Activated CD4-positive, CD25-positive, alpha-beta regulatory T cell (primary cell): ENCODE measurements around the gene MRPL4.
"Not testable (repeated sequence)": the region's sequence is repeated elsewhere in the genome, so short reads cannot be mapped to it uniquely, and the experiment has no call there.

Experiments
- DNase-seq, 4 experiments: peaks; one replicate each; lab custom pipeline; 2025; lab: John Stamatoyannopoulos, UW

MRPL4 gene

DNA sequence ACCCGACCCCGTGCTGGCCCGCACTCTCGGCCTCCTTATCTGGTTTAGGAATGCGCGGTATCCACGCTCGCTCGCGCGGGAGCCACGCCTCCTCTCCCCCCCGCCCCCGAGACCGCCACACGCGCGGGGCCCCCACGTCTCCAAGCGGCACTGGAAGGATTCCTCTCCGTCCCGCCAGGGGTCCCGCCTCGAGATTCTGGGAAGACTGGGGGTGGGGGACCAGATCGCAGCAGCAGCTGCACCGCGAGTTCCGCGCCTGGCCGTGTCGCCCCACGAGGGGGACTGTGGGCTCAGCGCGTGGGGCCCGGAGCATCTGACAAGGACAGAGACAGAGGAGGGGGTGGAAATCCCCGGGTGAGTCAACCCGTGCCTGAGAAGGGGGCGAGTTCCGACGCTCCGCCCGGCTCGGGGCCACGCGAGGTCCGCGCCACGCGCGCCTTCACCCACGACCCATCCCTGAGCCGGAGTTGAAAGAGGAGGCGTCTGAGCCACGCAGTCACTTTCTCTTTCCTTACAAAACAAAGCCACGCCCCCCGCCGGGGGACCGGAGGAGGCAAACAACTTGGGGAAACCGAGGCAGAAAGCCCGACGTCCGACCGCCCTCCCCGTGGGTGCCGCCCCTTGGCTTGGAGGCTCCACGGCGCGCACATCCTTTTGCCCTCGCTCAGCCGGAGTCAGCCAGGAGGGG, 21.7 kb upstream of the MRPL4 start:
- DNase-seq = peak; percentile 13 to 43 (median 37)

DNA sequence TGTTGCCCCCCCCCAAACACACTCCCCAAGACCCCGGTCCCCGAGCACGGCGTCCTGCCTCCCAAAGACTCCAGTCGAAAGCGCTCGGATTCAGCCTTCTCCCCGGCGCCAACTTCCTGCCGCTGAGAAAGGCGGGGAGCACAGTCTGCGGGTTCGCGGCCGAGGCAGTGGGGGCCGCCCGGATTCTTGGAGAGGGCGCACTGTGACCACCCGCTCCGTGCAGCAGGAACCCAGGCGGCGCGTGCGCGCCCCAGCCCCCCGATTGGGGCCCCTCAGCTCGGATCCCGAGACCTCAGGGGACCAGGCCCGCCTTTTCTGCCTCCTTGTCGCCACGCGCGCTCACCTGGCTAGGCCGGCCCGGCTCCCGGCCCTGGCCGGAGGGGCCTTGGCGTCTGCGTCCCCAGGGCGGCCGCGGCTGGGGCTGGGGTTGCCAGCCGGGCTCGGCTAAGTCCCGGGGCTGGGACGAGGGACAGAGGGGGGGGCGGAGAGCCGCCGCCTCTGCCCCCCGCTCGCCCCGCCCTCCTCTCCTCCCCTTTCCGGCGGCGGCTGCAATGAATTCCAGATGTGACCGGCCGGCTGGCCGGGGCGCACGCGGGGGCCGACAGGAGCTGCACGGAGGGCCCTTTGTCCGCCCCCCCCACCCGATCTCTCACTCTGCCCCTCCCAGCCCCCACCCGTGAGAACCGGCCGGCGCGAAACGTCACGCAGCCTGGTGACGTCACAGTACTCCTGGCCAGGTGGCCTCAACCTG, 21.0 kb upstream of the MRPL4 start, which contains the start of gene S1PR2:
Gene S1PR2, minus strand, starts transcription at position 471 of the 751 bp plus-strand sequence. CDS start 6,426 bp downstream, outside the sequence.
- DNase-seq = peak; percentile 33 to 49 (median 40)

DNA sequence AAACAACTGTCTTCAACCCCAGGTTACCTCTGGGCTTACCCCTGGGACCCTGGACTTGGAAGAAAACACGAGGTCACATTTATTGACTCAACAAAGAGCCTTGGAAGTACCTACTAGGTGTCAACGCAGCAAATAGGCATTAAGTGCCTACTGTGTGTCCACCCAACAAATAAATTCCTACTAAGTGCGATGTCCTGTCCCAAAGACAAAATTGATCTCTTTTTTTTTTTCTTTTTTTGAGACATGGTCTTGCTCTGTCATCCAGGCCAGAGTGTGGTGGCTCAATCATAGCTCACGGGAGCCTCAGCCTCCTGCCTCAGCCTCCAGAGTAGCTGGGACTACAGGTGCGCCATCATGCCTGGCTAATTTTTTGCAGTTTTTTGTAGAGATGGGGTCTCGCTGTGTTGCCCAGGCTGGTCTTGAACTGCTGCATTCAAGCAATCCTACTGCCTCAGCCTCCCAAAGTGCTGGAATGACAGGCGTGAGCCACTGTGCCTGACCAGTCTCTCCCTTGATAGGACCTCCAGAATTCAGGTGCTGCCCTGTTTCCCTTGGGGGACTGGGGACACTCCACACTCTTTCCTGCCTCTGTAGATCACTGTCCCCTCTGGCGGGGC, 20.3 kb upstream of the MRPL4 start:
- no peak for DNase-seq

DNA sequence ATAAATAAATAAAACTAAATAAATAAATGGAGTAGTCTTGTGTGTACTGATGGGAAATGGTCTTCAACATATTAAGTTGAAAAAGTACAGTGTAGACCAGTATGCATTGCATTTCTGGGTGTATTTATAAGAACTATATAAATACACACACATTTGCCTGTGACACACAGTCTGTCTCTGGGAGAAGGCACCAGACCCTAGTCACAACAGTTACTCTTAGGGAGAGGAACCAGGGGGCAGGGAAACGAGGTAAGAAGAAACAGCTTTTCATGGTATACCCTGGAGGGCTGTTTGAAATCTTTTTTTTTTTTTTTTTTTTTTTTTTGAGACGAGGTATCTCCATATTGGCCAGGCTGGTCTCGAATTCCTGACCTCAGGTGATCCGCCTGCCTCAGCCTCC, 18.1 kb upstream of the MRPL4 start:
- no peak for DNase-seq

DNA sequence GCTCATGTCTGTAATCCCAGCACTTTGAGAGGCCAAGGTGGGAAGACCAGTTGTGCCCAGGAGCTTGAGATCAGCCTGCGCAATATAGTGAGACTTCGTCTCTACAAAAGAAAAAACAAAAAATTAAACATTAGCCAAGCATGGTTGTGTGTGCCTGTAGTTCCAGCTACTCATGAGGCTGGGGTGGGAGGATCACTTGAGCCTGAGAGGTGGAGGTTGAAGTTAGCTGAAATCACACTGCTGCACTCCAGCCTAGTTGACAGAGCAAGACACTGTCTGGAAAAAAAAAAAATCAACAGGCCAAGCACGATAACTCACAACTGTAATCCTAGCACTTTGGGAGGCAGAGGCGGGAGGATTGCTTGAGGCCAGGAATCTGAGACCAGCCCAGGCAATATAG, 17.0 kb upstream of the MRPL4 start:
- DNase-seq = no peak

DNA sequence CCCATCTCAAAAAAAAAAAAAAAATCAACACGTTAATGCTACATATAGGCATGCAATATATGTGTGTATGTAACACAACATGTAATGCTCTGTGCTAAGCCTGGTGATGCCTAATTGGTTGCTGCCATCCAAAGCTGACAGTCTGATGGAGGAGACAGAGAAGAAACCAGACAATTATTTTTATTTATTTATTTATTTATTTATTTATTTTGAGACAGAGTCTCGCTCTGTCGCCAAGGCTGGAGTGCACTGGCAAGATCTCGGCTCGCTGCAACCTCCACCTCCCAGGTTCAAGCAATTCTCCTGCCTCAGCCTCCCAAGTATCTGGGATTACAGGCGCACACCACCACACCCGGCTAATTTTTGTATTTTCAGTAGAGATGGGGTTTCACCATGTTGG, 16.6 kb upstream of the MRPL4 start:
- DNase-seq = not testable (repeated sequence)

DNA sequence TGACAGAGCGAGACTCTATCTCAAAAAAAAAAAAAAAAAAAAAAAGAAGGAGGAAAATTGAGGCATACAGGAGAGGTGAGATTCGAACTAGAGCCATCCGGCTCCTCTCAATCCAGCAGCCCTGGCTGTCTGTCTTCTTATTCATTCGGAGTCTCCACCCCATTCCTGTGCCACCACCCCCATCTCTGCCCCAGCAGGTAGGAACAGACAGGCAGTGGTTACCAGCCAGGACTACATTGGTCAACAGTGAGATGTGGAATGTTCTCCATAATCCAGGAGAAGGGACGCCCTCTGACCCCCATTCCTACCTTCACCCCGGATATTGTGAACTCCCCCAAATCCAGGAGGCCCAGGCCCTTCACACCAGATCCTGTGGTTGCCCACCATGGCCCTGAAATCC, 14.3 kb upstream of the MRPL4 start:
- no peak for DNase-seq

DNA sequence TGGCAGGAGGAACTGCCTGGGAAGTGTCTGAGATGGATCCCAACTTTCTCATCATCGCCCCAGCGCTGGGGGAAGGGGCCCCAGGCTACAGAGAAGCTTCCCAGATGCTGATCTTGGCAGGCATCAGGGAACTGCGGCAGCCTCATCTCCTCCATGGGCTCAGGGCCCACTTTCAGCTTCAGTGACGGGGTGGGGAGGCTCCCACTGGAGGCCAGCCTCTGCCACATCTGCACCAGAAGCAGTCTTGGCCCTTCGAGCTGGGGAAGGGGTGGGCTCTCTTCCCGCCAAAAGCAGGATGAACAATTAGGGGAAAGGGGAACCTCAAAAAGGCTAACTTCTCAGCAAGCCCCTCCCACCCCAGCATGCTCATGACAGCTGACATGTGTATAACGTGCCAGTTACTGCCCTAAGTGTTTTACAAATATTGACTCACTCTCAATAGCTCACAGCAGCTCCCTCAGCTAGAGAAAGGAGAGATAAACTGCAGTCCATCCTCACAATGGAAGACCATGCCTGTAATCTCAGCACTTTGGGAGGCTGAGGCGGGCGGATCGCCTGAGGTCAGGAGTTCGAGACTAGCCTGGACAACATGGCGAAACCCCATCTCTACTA, 13.7 kb upstream of the MRPL4 start:
- DNase-seq = no peak

DNA sequence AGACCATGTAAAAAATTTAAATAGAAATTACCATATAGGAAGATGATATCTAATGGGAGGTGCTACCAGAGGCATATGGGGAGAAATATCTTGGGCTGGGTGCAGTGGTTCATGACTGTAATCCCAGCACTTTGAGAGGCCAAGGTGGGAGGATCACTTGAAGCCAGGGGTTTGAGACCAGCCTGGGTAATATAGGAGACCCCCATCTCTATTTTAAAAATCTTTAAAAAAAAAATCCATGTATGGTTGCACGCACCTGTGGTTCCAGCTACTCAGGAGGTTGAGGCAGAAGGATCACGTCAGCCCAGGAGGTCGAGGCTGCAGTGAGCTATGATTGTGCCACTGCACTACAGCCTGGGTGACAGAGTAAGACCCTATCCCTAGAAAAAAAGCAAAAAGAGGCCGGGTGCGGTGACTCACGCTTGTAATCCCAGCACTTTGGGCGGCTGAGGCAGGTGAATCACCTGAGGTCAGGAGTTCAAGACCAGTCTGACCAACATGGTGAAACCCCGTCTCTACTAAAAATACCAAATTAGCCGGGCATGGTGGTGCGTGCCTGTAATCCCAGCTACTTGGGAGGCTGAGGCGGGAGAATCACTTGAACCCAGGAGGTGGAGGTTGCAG, 10.1 kb upstream of the MRPL4 start:
- DNase-seq = not testable (repeated sequence)

DNA sequence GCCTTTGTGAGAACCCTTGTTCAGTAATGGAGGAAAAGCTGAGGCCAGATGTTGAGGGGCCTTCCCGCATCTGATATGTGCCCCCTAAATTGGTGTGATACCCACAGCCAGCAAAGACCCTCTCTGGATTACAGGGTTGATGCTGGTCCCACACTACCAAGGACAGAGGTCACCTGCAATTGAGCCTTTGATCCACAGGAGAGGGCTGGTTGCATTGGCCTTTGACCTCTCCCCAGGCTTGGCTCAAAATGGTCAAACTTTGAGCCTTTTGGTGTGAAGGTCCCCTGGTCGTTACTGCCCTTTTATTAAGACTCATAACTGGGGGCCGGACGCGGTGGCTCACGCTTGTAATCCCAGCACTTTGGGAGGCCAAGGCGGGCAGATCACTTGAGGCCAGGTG, 8.4 kb upstream of the MRPL4 start:
- DNase-seq = no peak

DNA sequence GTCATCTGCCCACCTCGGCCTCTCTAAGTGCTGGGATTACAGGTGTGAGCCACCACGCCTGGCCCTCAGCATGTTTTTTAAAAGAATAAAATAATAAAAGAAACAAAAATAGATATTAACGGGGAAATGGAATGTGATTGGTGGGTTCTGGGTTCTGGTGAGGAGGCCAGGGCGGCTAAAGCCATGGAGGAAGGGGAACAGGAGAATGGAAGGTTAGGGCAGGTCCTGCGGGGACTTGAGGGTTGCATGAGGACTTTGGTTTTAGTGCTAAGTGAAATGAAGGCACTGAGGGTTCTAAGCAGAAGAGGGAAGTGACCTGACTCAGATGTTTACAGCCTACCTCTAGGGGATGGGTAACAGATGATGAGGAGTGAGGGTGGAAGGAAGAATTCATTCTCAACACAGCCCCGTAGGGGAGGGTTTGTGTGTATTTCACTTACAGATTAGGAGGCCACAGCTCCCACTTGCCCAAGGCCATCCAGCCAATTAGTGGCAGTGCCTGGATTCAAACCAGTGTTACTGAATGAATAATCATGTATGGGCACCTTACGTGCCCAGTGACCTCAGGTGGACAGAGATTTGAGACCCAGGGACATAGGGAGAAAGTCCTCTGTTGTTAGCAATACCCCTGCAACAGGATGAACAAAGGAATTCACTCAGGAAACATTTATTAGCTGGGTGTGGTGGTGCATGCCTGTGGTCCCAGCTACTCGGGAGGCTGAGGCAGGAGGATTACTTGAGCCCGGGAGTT, 6.7 kb upstream of the MRPL4 start:
- no peak for DNase-seq

DNA sequence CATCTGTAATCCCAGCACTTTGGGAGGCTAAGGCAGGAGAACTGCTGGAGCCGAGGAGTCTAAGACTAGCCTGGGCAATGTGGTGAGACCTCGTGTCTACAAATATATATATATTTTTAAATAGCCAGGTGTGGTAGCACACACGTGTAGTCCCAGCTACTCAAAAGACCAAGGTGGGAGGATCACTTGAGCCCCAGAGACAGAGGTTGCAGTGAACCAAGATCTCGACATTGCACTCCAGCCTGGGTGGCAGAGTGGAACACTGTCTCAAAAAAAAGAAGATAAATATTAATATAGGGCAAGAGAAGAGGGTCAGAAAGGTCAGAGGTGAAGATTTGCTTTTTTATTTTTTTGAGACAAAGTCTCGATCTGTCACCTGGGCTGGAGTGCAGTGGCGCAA, 5.5 kb upstream of the MRPL4 start:
- no peak for DNase-seq

DNA sequence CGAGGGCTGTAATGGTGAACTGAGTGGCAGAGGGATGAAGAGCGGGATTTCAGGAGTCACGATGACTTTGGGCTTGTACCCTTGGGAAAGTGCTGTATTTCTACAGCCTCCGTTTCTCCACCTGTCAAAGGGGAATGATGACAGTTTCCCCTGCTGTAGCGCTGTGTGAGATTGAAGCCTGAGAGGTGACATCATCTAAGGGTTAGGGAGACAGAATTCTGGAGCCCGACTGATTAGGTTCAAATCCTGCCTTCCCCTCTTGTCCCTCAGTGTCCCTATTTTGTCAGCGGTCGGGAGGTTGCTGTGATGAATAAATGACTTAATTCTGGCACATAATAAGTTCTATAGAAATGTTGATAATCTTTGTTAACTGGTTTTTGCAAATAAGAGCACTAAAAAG, 693 bp downstream of the MRPL4 start:
- DNase-seq = no peak

DNA sequence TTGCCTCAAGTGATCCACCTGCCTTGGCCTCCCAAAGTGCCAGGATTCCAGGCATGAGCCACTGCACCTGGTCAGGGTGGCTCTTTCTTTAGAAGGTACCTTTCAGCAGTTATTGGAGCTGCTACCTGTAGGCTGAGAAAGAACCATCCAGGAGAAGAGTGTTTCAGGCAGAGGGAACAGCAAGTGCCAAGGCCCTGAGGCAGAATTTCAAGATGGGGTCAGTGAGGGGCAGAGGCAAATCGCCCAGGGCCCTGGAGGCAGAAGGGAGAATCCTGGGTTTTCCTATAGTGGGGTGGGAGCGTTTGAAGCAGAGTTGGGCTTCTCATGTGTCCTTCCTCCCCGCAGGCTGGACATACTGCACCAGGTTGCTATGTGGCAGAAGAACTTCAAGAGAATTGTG, 2.2 kb downstream of the MRPL4 start:
- no peak for DNase-seq

DNA sequence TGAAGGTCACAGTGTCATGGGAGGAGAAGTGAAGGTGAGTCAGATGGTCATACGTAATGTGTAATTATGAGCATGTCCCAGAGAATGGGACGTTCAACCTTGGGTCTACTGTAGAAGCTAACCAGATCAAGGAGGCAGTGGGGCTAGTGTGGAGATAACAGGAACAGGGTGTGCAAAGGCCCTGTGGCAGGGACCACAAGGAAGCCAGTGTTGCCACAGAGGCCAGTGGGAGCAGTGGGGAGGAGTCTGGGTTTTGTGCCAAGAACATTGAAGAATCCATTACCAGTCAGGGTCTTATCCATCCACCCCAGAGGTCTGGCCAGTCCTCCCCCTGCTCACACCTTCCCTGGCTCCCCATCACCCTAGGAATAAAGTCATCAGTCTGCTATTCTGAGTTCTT, 3.3 kb downstream of the MRPL4 start:
- DNase-seq = no peak

DNA sequence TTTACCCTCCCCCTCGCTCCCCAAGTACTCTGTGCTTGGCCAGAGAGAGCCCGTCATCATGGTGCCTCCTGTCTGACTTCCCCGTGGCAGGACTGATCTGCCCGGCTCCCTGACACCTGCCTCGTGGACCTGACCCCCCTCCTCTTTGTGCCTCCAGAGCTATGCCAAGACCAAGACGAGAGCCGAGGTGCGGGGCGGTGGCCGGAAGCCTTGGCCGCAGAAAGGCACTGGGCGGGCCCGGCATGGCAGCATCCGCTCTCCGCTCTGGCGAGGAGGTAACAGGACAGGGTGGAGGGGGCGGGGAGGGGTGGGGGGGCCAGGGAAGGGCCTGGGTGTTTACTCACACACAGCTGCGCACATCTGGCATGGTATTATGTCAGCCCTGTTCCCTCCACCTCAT, 4.5 kb downstream of the MRPL4 start:
- DNase-seq = no peak

DNA sequence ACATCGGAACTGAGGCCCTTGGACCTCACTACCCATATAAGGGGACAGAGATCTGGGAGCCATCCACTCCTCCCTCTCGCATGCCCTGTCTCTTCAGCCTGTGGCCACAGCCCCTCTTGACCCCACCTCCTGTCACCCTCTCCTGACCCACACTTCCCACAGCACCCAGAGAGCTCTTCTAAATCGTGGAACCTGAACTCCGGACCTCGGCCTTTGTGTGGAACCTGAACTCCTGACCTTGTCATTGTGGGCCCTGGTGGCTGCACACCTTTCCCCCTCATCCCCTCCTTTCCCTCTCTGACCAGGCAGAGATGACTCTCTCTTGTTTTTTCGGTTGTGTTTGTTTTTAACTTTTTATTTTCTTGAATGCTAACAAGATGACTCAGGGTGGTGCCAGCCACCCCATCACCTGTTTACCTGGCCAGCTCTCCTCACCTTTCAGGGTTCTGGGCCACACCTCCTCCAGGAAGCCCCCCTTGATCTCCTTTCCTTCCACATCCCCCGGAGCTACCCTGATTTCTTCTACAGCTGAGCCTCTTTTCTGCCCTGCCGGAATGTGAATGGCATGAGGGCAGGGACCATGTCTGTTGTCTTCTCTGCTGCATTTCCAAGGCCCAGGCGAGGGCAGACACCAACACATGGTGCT, 5.1 kb downstream of the MRPL4 start:
- no peak for DNase-seq

DNA sequence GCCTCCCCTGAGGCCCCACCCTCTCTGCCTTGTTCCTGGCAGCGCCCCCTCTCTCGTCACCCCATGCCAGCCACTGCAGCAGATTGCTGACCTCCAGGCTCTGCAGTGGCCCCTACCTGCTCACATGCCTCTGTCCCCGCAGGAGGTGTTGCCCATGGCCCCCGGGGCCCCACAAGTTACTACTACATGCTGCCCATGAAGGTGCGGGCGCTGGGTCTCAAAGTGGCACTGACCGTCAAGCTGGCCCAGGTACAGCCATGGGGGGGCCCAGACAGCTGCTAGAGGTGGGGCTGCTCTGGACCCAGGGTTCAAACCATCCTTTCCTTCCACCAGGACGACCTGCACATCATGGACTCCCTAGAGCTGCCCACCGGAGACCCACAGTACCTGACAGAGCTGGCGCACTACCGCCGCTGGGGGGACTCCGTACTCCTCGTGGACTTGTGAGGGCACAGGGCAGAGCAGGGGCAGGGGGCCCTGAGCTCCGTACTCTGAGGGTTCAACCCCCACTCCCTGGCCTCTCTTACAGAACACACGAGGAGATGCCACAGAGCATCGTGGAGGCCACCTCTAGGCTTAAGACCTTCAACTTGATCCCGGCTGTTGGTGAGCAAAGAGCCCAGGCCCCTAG, 6.2 kb downstream of the MRPL4 start:
- no peak for DNase-seq

DNA sequence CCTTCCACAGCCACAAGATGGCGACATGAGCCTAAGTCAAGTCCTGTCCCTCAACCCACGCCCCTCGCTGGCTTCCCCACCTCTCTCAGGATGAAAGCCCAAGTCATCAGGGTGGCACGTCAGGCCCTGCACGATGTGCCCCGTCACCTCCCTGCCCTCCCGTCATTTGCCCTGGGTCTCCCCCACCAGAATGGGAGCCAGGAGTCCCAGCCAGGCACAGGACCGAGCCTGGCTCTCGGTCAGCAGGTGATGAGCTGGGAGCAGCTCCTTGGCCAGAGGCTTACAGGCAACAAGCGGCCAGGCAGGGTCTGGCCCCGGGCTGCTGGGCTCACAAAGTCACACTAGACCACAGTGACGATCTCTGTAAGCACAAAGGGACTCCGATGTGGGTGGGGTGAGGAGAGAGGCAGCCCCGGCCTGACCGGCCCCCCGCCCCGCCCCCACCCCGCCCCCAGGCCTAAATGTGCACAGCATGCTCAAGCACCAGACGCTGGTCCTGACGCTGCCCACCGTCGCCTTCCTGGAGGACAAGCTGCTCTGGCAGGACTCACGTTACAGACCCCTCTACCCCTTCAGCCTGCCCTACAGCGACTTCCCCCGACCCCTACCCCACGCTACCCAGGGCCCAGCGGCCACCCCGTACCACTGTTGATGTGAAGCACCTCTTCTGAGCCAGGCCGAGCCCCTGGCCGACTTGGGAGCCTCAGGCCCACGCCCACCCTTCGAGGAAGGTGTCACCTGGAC, 7.3 kb downstream of the MRPL4 start:
- DNase-seq = peak; percentile 67 to 83 (median 80)

DNA sequence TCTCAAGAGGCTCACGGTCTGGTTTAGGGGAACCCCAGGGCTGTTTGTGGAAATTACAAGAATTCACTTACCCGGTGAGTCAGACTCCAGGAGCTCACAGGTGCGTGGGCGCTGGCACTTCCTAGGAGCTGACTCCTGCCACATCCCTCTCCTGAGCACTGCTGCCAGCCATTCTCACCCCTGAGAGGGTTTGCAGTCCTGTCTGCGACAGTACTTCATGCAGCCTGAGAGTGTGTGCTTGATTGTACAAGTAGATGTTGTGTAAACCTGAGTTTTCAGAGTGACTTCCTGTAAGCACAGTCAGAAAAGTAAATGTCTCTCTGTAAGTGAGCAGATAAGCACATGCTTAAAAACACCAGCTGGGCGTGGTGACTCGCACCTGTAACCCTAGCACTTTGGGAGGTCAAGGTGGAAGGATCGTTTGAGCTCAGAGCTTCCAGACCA, 8.1 kb downstream of the MRPL4 start:
- DNase-seq = peak in 1 of 4 experiments; percentile 33
